AG04450 (cell line): ENCODE data around the gene CACNB4. TPM values are rescaled to one million over a fixed set of nuclear protein-coding genes. Genes with fewer than 3 reads are reported as not detected.
"Not testable (repeated sequence)": the region's sequence is repeated elsewhere in the genome, so short reads cannot be mapped to it uniquely, and the experiment has no call there.

Source experiments
- CTCF ChIA-PET: fragments of 300-600, 350-600 bp; formaldehyde crosslinking; extraction: SDS; loops from one replicate; lab custom pipeline; 2022; ENCODE audit warnings: antibody characterized with exemption, inconsistent platforms; lab: Charles Lee
- POLR2A ChIA-PET: fragments of 350-600 bp; formaldehyde crosslinking; extraction: SDS; loops from one replicate; lab custom pipeline; 2021; ENCODE audit warnings: antibody characterized with exemption, inconsistent platforms; lab: Yijun Ruan, JAX
- DNase-seq: peaks from one replicate; pipeline ENCODE4 v3.0.0-alpha.2; 2011; ENCODE audit warnings: low read depth, low spot score
- H3K27ac ChIP-seq: one replicate; pipeline ENCODE4 v1.5.1; 2012; ENCODE audit warnings: low read depth, low read length, control low read depth
- H3K27me3 ChIP-seq: one replicate; pipeline ENCODE4 v1.6.0; 2012; ENCODE audit warnings: low read length; ENCODE audit not compliant: control insufficient read depth, insufficient read depth
- H3K4me3 ChIP-seq: 2 replicates; pipeline ENCODE4 v1.5.1; 2011; ENCODE audit warnings: mild to moderate bottlenecking, low read depth, low read length, control low read depth
- H3K9me3 ChIP-seq: 2 replicates; pipeline ENCODE4 v1.5.1; 2012; ENCODE audit warnings: low read length; ENCODE audit not compliant: control insufficient read depth, insufficient read depth
- CTCF ChIP-seq: IDR thresholded peaks from 2 replicates; pipeline ENCODE4 v1.5.1; 2011; ENCODE audit warnings: low read depth, low read length, control low read depth, inconsistent platforms
- polyA plus RNA-seq: library from polyadenylated mRNA; depleted of rRNA; stranded (reverse); fragments of >200 nt; gene quantifications from 2 replicates; pipeline ENCODE4 v1.2.3, GENCODE V29; 2011

Gene CACNB4
- polyA plus RNA-seq, 1 experiment = 0.22 TPM

GRCh38 chr2:151943461-151943860 lies 155.4 kb downstream of the CACNB4 start:
- no peak overlapping the region for H3K4me3 ChIP-seq
- no peak overlapping the region for H3K27ac ChIP-seq
- CTCF ChIA-PET = no interaction called here
- no peak for DNase-seq
- POLR2A ChIA-PET = interaction anchor here (0.6 kb wide), 1 partner anchor 59 kb away, joined by 5 read pairs; no protein-coding TSS in a partner anchor
- H3K9me3 ChIP-seq = no peaks in the 10 kb centered on the region
- no peaks in the 10 kb centered on the region for H3K27me3 ChIP-seq
- no peak for TF ChIP-seq CTCF

- H3K27me3 ChIP-seq, DNase-seq, CTCF ChIA-PET, H3K9me3 ChIP-seq, H3K27ac ChIP-seq, H3K4me3 ChIP-seq: not testable (repeated sequence)
- POLR2A ChIA-PET = interaction anchor here (0.6 kb wide), 1 partner anchor 58 kb away, joined by 5 read pairs; no protein-coding TSS in a partner anchor
Measured at GRCh38 chr2:151942540-151943205, 156.2 kb downstream of the CACNB4 start.

- no peaks in the 10 kb centered on the region for H3K27me3 ChIP-seq
- no peaks in the 10 kb centered on the region for H3K9me3 ChIP-seq
- TF ChIP-seq CTCF = no peak
- H3K4me3 ChIP-seq = no peak overlapping the region
- POLR2A ChIA-PET = no interaction called here
- no peak for DNase-seq
- CTCF ChIA-PET = no interaction called here
- H3K27ac ChIP-seq = no peak overlapping the region
Measured at GRCh38 chr2:151937966-151938365, 160.9 kb downstream of the CACNB4 start.

GRCh38 chr2:151936626-151937025 lies 162.2 kb downstream of the CACNB4 start:
- no peak for TF ChIP-seq CTCF
- no peaks in the 10 kb centered on the region for H3K27me3 ChIP-seq
- ChIA-PET CTCF (no interaction called here), POLR2A (no interaction called here)
- H3K4me3 ChIP-seq = no peak overlapping the region
- no peak for DNase-seq
- H3K27ac ChIP-seq = no peak overlapping the region
- no peaks in the 10 kb centered on the region for H3K9me3 ChIP-seq

- Histone ChIP-seq H3K9me3 (no peaks in the 10 kb centered on the region), H3K27me3 (no peaks in the 10 kb centered on the region), H3K27ac (no peak overlapping the region), H3K4me3 (no peak overlapping the region)
- POLR2A ChIA-PET = no interaction called here
- TF ChIP-seq CTCF = no peak
- CTCF ChIA-PET = interaction anchor here (0.7 kb wide), 1 partner anchor 322 kb away, joined by 4 read pairs; no protein-coding TSS in a partner anchor
- DNase-seq = no peak
Measured at GRCh38 chr2:151933266-151933804, 165.5 kb downstream of the CACNB4 start.
